Vagina (tissue), 2 donors: ENCODE data around the gene SEMA6D.

Experiments
- CTCF ChIP-seq, 3 experiments: fragments of 450-650 bp in 2 of 3; fragments of 200-600 bp in 1 of 3; sonication (generic) in 1 of 3; IDR thresholded peaks; one replicate each; pipeline ENCODE4 v1.5.1; 2017 to 2019; ENCODE audit warnings: antibody characterized with exemption in 3 of 3, mild to moderate bottlenecking in 2 of 3, moderate library complexity in 2 of 3
- POLR2A ChIP-seq, 2 donors: fragments of 450-650 bp; IDR thresholded peaks; one replicate each; pipeline ENCODE4 v1.6.1; 2017; ENCODE audit warnings: antibody characterized with exemption in 2 of 2, mild to moderate bottlenecking in 2 of 2, moderate library complexity in 2 of 2
- POLR2AphosphoS5 ChIP-seq, 2 donors: sonication (generic); formaldehyde crosslinking; IDR thresholded peaks; one replicate each; pipeline ENCODE4 v1.9.0; 2017; ENCODE audit warnings: antibody characterized with exemption in 2 of 2, mild to moderate bottlenecking in 2 of 2, low read depth in 1 of 2; ENCODE audit not compliant: insufficient read depth in 1 of 2

- no peak for TF ChIP-seq CTCF (IDR thresholded peaks at IDR 0.05)
- TF ChIP-seq POLR2AphosphoS5 (IDR thresholded peaks at IDR 0.05; ENCODE audit: insufficient read depth in 1 of 2, low read depth in 1 of 2), result no peak
- TF ChIP-seq POLR2A (IDR thresholded peaks at IDR 0.05), result no peak
These were observed 51.4 kb downstream of the SEMA6D start for GRCh38 chr15:47768735-47769134.
